ENCODE data around the gene SC5D. TPM values are rescaled to one million over a fixed set of nuclear protein-coding genes. Genes with fewer than 3 reads are reported as not detected.

Gene SC5D
- total RNA-seq, 1 experiment from 2014 or later: 79.2 TPM

GRCh38 chr11:121329781-121330395, 37.3 kb downstream of the SC5D start:
- DNase-seq (ENCODE audit: low spot score): no peak
- Mint-ChIP-seq H3K27ac (no peak overlapping the region), H3K4me3 (no peak overlapping the region), H3K9me3 (peaks cover 7% of the 10 kb centered on the region), H3K27me3 (ENCODE audit: low read depth) (no peaks in the 10 kb centered on the region; the same call in 1 of the 2 replicates), H3K36me3 (no peaks in the 10 kb centered on the region), H3K4me1 (peaks cover 4% of the 10 kb centered on the region)
- CTCF ChIA-PET: no interaction called here
- ATAC-seq: no peak
- no peak for TF ChIP-seq NFE2L1 (CRISPR knock-in tag; IDR thresholded peaks at IDR 0.05)
- no peak for TF ChIP-seq FOXP4 (CRISPR knock-in tag; IDR thresholded peaks at IDR 0.05)
- no peak for TF ChIP-seq JAZF1 (CRISPR knock-in tag; IDR thresholded peaks at IDR 0.05)
- no peak for TF ChIP-seq HMGXB4 (CRISPR knock-in tag; IDR thresholded peaks at IDR 0.05)
- no peak for TF ChIP-seq USF1 (CRISPR knock-in tag; IDR thresholded peaks at IDR 0.05)
- POLR2A ChIA-PET: no interaction called here

GRCh38 chr11:121330614-121331435, 38.3 kb downstream of the SC5D start:
- CTCF ChIA-PET: no interaction called here
- no peaks in the 10 kb centered on the region for H3K36me3 Mint-ChIP-seq
- no peak for TF ChIP-seq MAX (CRISPR knock-in tag; IDR thresholded peaks at IDR 0.05)
- no peak for TF ChIP-seq SOX15 (CRISPR knock-in tag; IDR thresholded peaks at IDR 0.05)
- no peak for TF ChIP-seq ZNF138 (CRISPR knock-in tag; conservative IDR thresholded peaks at IDR 0.05)
- TF ChIP-seq FOXP4 (CRISPR knock-in tag; IDR thresholded peaks at IDR 0.05): no peak
- no peak for TF ChIP-seq ZNF671 (CRISPR knock-in tag; IDR thresholded peaks at IDR 0.05)
- TF ChIP-seq ESRRA (CRISPR knock-in tag; IDR thresholded peaks at IDR 0.05; ENCODE audit: borderline replicate concordance): no peak
- TF ChIP-seq E2F5 (CRISPR knock-in tag; IDR thresholded peaks at IDR 0.05): no peak
- TF ChIP-seq ZNF317 (CRISPR knock-in tag; IDR thresholded peaks at IDR 0.05; ENCODE audit: borderline replicate concordance, low read depth): no peak
- TF ChIP-seq HMGA2 (CRISPR knock-in tag; IDR thresholded peaks at IDR 0.05): no peak
- TF ChIP-seq ATF1 (CRISPR knock-in tag; IDR thresholded peaks at IDR 0.05): no peak
- no peak for TF ChIP-seq ZNF219 (CRISPR knock-in tag; IDR thresholded peaks at IDR 0.05; ENCODE audit: borderline replicate concordance)
- no peak for TF ChIP-seq FOXK1 (CRISPR knock-in tag; IDR thresholded peaks at IDR 0.05)
- TF ChIP-seq KAT7 (CRISPR knock-in tag; IDR thresholded peaks at IDR 0.05; ENCODE audit: borderline replicate concordance): no peak
- TF ChIP-seq NFE2L1 (CRISPR knock-in tag; IDR thresholded peaks at IDR 0.05): no peak
- no peak for TF ChIP-seq FOXP1 (CRISPR knock-in tag; IDR thresholded peaks at IDR 0.05; ENCODE audit: borderline replicate concordance)
- no peak for TF ChIP-seq AFF4 (CRISPR knock-in tag; IDR thresholded peaks at IDR 0.05; ENCODE audit: borderline replicate concordance)

More at GRCh38 chr11:121330614-121331435, 38.3 kb downstream of the SC5D start:
- peaks cover 7% of the 10 kb centered on the region for H3K9me3 Mint-ChIP-seq
- H3K4me3 Mint-ChIP-seq: no peak overlapping the region
- H3K27ac Mint-ChIP-seq: peak overlapping the region; percentile 64; the same call in 1 of the 2 replicates
- ATAC-seq (no peak), DNase-seq (ENCODE audit: low spot score) (no peak)
- no peaks in the 10 kb centered on the region; the same call in 1 of the 2 replicates for H3K27me3 Mint-ChIP-seq (ENCODE audit: low read depth)
- H3K4me1 Mint-ChIP-seq: peaks cover 4% of the 10 kb centered on the region
- POLR2A ChIA-PET: no interaction called here
